Naive thymus-derived CD8-positive, alpha-beta T cell (primary cell): ENCODE measurements around the gene ASIC1. TPM values are rescaled to one million over a fixed set of nuclear protein-coding genes. Genes with fewer than 3 reads are reported as not detected.

ENCODE experiments used
- ATAC-seq, 2 donors: fragments of 150-1000 bp; cut with Tn5 transposase in 1 of 2; sonication (Bioruptor Pico), chemical (Tn5 transposase) in 1 of 2; 1 replicate in 1 of 2; 2 replicates in 1 of 2; pipeline ENCODE4 v1.10.0; 2021; ENCODE audit warnings: mild to moderate bottlenecking in 2 of 2, moderate library complexity in 2 of 2
- POLR2A ChIA-PET: fragments of 350-600 bp; sonication (Branson Sonifier 250); formaldehyde crosslinking; loops from one replicate; lab custom pipeline; 2021; ENCODE audit warnings: antibody characterized with exemption; lab: Charles Lee
- DNase-seq, 10 donors: peaks; one replicate each; pipeline versions ENCODE4 v3.0.0 to v3.0.0-alpha.2; 2020 to 2022
- H3K27ac Mint-ChIP-seq, 10 donors: one replicate each; pipeline ENCODE4 v1.8.0; 2020 to 2022; ENCODE audit warnings: mild to moderate bottlenecking in 10 of 10, mixed read lengths in 10 of 10, moderate library complexity in 4 of 10, inconsistent platforms in 1 of 10
- H3K27me3 Mint-ChIP-seq, 5 donors: one replicate each; pipeline ENCODE4 v1.8.0; 2021 to 2022; ENCODE audit warnings: mixed read lengths in 5 of 5
- H3K36me3 Mint-ChIP-seq, 3 donors: one replicate each; pipeline ENCODE4 v1.8.0; 2020 to 2022; ENCODE audit warnings: mixed read lengths in 3 of 3, mild to moderate bottlenecking in 2 of 3, inconsistent platforms in 1 of 3
- H3K4me1 Mint-ChIP-seq, 4 donors: one replicate each; pipeline ENCODE4 v1.8.0; 2021 to 2022; ENCODE audit warnings: mixed read lengths in 4 of 4
- H3K4me3 Mint-ChIP-seq, 10 donors: one replicate each; pipeline ENCODE4 v1.8.0; 2020 to 2022; ENCODE audit warnings: mild to moderate bottlenecking in 10 of 10, mixed read lengths in 10 of 10, moderate library complexity in 6 of 10, inconsistent platforms in 1 of 10
- H3K9me3 Mint-ChIP-seq, 9 donors: one replicate each; pipeline ENCODE4 v1.8.0; 2020 to 2022; ENCODE audit warnings: mixed read lengths in 9 of 9, mild to moderate bottlenecking in 3 of 9, inconsistent platforms in 1 of 9, moderate library complexity in 1 of 9
- polyA plus RNA-seq, 3 donors: library from polyadenylated mRNA; unstranded; fragments of 300-500 nt; fragmentation: Illumina TruSeq; gene quantifications; one replicate each; pipeline ENCODE4 v1.2.3, GENCODE V29; 2021
- total RNA-seq, 8 experiments: library from RNA in 2 of 8; stranded (reverse) in 2 of 8; gene quantifications; one replicate each; pipeline ENCODE4 v1.2.3 and lab custom pipeline; 2021 to 2026

ASIC1 gene
- total and polyA plus RNA-seq, 5 experiments from 2014 or later, result 0.97 to 12.2 (median 1.3) TPM

GRCh38 chr12:50042693-50043092 is 14.7 kb upstream of the ASIC1 start:
- no peaks in the 10 kb centered on the region for H3K9me3 Mint-ChIP-seq
- peak overlapping the region in 1 of 10 donors; percentile 25 for H3K27ac Mint-ChIP-seq
- POLR2A ChIA-PET, result no interaction called here
- ATAC-seq (no peak), DNase-seq (no peak)
- no peak overlapping the region for H3K4me3 Mint-ChIP-seq
- peaks cover 0 to 2% (median 0%) of the 10 kb centered on the region in 4 donors for H3K4me1 Mint-ChIP-seq
- peaks cover 0 to 7% (median 2%) of the 10 kb centered on the region in 5 donors for H3K27me3 Mint-ChIP-seq
- no peaks in the 10 kb centered on the region for H3K36me3 Mint-ChIP-seq

- ATAC-seq, result no peak
- POLR2A ChIA-PET, result no interaction called here
Observed at GRCh38 chr12:50043308-50043707, 14.1 kb upstream of the ASIC1 start.

GRCh38 chr12:50043854-50044253 is 13.5 kb upstream of the ASIC1 start:
- Mint-ChIP-seq H3K27ac (peak overlapping the region in 2 of 10 donors; percentile 24 to 87), H3K4me1 (peaks cover 0 to 2% (median 0%) of the 10 kb centered on the region in 4 donors), H3K27me3 (peaks cover 0 to 12% (median 6%) of the 10 kb centered on the region in 5 donors), H3K4me3 (no peak overlapping the region), H3K9me3 (no peaks in the 10 kb centered on the region), H3K36me3 (no peaks in the 10 kb centered on the region)
- no peak for ATAC-seq
- DNase-seq, result no peak
- POLR2A ChIA-PET, result no interaction called here

More at GRCh38 chr12:50043308-50043707, 14.1 kb upstream of the ASIC1 start:
- H3K36me3 Mint-ChIP-seq, result no peaks in the 10 kb centered on the region
- no peaks in the 10 kb centered on the region for H3K9me3 Mint-ChIP-seq
- peaks cover 0 to 2% (median 0%) of the 10 kb centered on the region in 4 donors for H3K4me1 Mint-ChIP-seq
- no peak for DNase-seq
- H3K4me3 Mint-ChIP-seq, result no peak overlapping the region
- H3K27me3 Mint-ChIP-seq, result peaks cover 0 to 9% (median 4%) of the 10 kb centered on the region in 5 donors
- H3K27ac Mint-ChIP-seq, result no peak overlapping the region

GRCh38 chr12:50047693-50048250 is 9.6 kb upstream of the ASIC1 start:
- ATAC-seq (no peak), DNase-seq (no peak)
- POLR2A ChIA-PET, result no interaction called here
- Mint-ChIP-seq H3K4me3 (peak overlapping the region in 1 of 10 donors; percentile 3), H3K27ac (no peak overlapping the region), H3K9me3 (no peaks in the 10 kb centered on the region), H3K27me3 (peaks cover 21 to 49% (median 40%) of the 10 kb centered on the region in 5 donors), H3K36me3 (no peaks in the 10 kb centered on the region), H3K4me1 (peaks cover 0 to 13% (median 4%) of the 10 kb centered on the region in 4 donors)

- Mint-ChIP-seq H3K9me3 (no peaks in the 10 kb centered on the region), H3K36me3 (no peaks in the 10 kb centered on the region), H3K4me3 (no peak overlapping the region), H3K27ac (no peak overlapping the region), H3K4me1 (peaks cover 0 to 13% (median 5%) of the 10 kb centered on the region in 4 donors), H3K27me3 (peaks cover 21 to 55% (median 46%) of the 10 kb centered on the region in 5 donors)
- DNase-seq, result no peak
- POLR2A ChIA-PET, result interaction anchor here (0.6 to 0.7 kb wide), 2 partner anchors 9 to 157 kb away, joined by 3 to 6 read pairs; no protein-coding TSS in a partner anchor
- ATAC-seq, result no peak
Observed at GRCh38 chr12:50049254-50050118, 7.9 kb upstream of the ASIC1 start.

- ATAC-seq, result no peak
- H3K27ac Mint-ChIP-seq, result no peak overlapping the region
- no peaks in the 10 kb centered on the region for H3K36me3 Mint-ChIP-seq
- no peak for DNase-seq
- H3K27me3 Mint-ChIP-seq, result peaks cover 21 to 55% (median 46%) of the 10 kb centered on the region in 5 donors
- no peaks in the 10 kb centered on the region for H3K9me3 Mint-ChIP-seq
- POLR2A ChIA-PET, result interaction anchor here (0.6 to 0.7 kb wide), 2 partner anchors 9 to 156 kb away, joined by 3 to 6 read pairs; no protein-coding TSS in a partner anchor
- H3K4me1 Mint-ChIP-seq, result peaks cover 0 to 13% (median 5%) of the 10 kb centered on the region in 4 donors
- H3K4me3 Mint-ChIP-seq, result peak overlapping the region in 3 of 10 donors; percentile 7 to 50 (median 27)
Observed at GRCh38 chr12:50050119-50050385, 7.3 kb upstream of the ASIC1 start.

GRCh38 chr12:50050410-50051098 is 6.8 kb upstream of the ASIC1 start:
- POLR2A ChIA-PET, result interaction anchor here (0.6 to 0.7 kb wide), 2 partner anchors 8 to 156 kb away, joined by 3 to 6 read pairs; no protein-coding TSS in a partner anchor
- ATAC-seq (peak; percentile 25 to 41), DNase-seq (no peak)
- no peaks in the 10 kb centered on the region for H3K36me3 Mint-ChIP-seq
- H3K27ac Mint-ChIP-seq, result no peak overlapping the region
- H3K27me3 Mint-ChIP-seq, result peaks cover 21 to 57% (median 46%) of the 10 kb centered on the region in 5 donors
- peak overlapping the region in 3 of 10 donors; percentile 4 to 57 (median 7) for H3K4me3 Mint-ChIP-seq
- H3K9me3 Mint-ChIP-seq, result no peaks in the 10 kb centered on the region
- peaks cover 2 to 14% (median 5%) of the 10 kb centered on the region in 4 donors for H3K4me1 Mint-ChIP-seq

- Mint-ChIP-seq H3K27me3 (peaks cover 21 to 64% (median 53%) of the 10 kb centered on the region in 5 donors), H3K9me3 (no peaks in the 10 kb centered on the region), H3K36me3 (no peaks in the 10 kb centered on the region), H3K4me1 (peaks cover 9 to 21% (median 12%) of the 10 kb centered on the region in 4 donors), H3K27ac (no peak overlapping the region), H3K4me3 (peak overlapping the region in 4 of 10 donors; percentile 3 to 72 (median 30))
- DNase-seq, result no peak
- no peak for ATAC-seq
- POLR2A ChIA-PET, result no interaction called here
Observed at GRCh38 chr12:50051101-50051806, 6.1 kb upstream of the ASIC1 start.

- Mint-ChIP-seq H3K27ac (peak overlapping the region in 1 of 10 donors; percentile 26), H3K9me3 (no peaks in the 10 kb centered on the region), H3K36me3 (no peaks in the 10 kb centered on the region), H3K4me3 (no peak overlapping the region), H3K27me3 (peaks cover 24 to 64% (median 55%) of the 10 kb centered on the region in 5 donors), H3K4me1 (peaks cover 18 to 30% (median 20%) of the 10 kb centered on the region in 4 donors)
- ATAC-seq (no peak), DNase-seq (no peak)
- POLR2A ChIA-PET, result no interaction called here
Observed at GRCh38 chr12:50052544-50052943, 4.9 kb upstream of the ASIC1 start.

GRCh38 chr12:50052964-50053363 is 4.4 kb upstream of the ASIC1 start:
- POLR2A ChIA-PET, result no interaction called here
- no peak for ATAC-seq
- no peaks in the 10 kb centered on the region for H3K9me3 Mint-ChIP-seq

GRCh38 chr12:50053583-50053982 is 3.8 kb upstream of the ASIC1 start:
- Mint-ChIP-seq H3K36me3 (no peaks in the 10 kb centered on the region), H3K4me3 (no peak overlapping the region), H3K27ac (no peak overlapping the region), H3K4me1 (peaks cover 21 to 33% (median 24%) of the 10 kb centered on the region in 4 donors), H3K27me3 (peaks cover 24 to 61% (median 52%) of the 10 kb centered on the region in 5 donors), H3K9me3 (no peaks in the 10 kb centered on the region)
- POLR2A ChIA-PET, result no interaction called here
- DNase-seq (peak in 1 of 10 donors; percentile 24), ATAC-seq (no peak)

More at GRCh38 chr12:50052964-50053363, 4.4 kb upstream of the ASIC1 start:
- Mint-ChIP-seq H3K27ac (no peak overlapping the region), H3K4me3 (no peak overlapping the region), H3K27me3 (peaks cover 24 to 62% (median 52%) of the 10 kb centered on the region in 5 donors), H3K36me3 (no peaks in the 10 kb centered on the region), H3K4me1 (peaks cover 18 to 30% (median 20%) of the 10 kb centered on the region in 4 donors)
- peak in 1 of 10 donors; percentile 28 for DNase-seq
